Thoracic aorta (tissue), 2 donors: Measurements from ENCODE around the gene LLCFC1. TPM values are rescaled to one million over a fixed set of nuclear protein-coding genes. Genes with fewer than 3 reads are reported as not detected.

Experiments
- ATAC-seq: fragments of 150-250 bp; one replicate; pipeline ENCODE4 v1.8.0; 2017; ENCODE audit warnings: low read depth; ENCODE audit not compliant: insufficient number of reproducible peaks, low FRiP score
- DNase-seq: peaks from one replicate; pipeline ENCODE4 v3.0.0-alpha.2; 2020; ENCODE audit warnings: low spot score
- H3K27ac ChIP-seq, 2 donors: fragments of 200-600 bp; sonication (generic); 1 replicate in 1 of 2; 2 replicates in 1 of 2; pipeline ENCODE4 v1.5.1; 2016; ENCODE audit warnings: mild to moderate bottlenecking in 2 of 2, moderate library complexity in 2 of 2
- H3K27me3 ChIP-seq: fragments of 200-600 bp; sonication (generic); replicated peaks from 2 replicates; pipeline ENCODE4 v1.6.0; 2016; ENCODE audit warnings: mild to moderate bottlenecking; ENCODE audit not compliant: insufficient read depth
- H3K36me3 ChIP-seq: fragments of 200-600 bp; sonication (generic); one replicate; pipeline ENCODE4 v1.5.1; 2016
- H3K4me1 ChIP-seq, 2 donors: fragments of 200-600 bp; sonication (generic); 1 replicate in 1 of 2; 2 replicates in 1 of 2; pipeline versions ENCODE4 v1.5.1 to v1.6.0; 2016; ENCODE audit warnings: low read depth in 2 of 2, mild to moderate bottlenecking in 1 of 2; ENCODE audit not compliant: control insufficient read depth in 1 of 2
- H3K4me3 ChIP-seq: fragments of 200-600 bp; sonication (generic); 2 replicates; pipeline ENCODE4 v1.5.1; 2016; ENCODE audit warnings: mild to moderate bottlenecking
- H3K9me3 ChIP-seq: fragments of 200-600 bp; sonication (generic); 2 replicates; pipeline ENCODE4 v1.5.1; 2016
- CTCF ChIP-seq: fragments of 200-600 bp; sonication (generic); IDR thresholded peaks from one replicate; pipeline ENCODE4 v1.5.1; 2019; ENCODE audit warnings: antibody characterized with exemption
- total RNA-seq, 2 donors: library from RNA; depleted of rRNA; stranded (reverse); fragments of >200 nt; gene quantifications; one replicate each; pipeline versions ENCODE4 v1.1.0 to v1.2.3, GENCODE V29; 2016

LLCFC1 gene
- total RNA-seq, 2 donors from 2014 or later, result not detected

- DNase-seq (no peak), ATAC-seq (no peak)
- H3K27ac ChIP-seq, result no peak overlapping the region
- no peak for TF ChIP-seq CTCF
- H3K27me3 ChIP-seq, result no peaks in the 10 kb centered on the region
- H3K4me1 ChIP-seq, result no peaks in the 10 kb centered on the region
- H3K4me3 ChIP-seq, result no peak overlapping the region
- no peaks in the 10 kb centered on the region for H3K36me3 ChIP-seq
- H3K9me3 ChIP-seq, result no peaks in the 10 kb centered on the region
These were observed 12.1 kb upstream of the LLCFC1 start for GRCh38 chr7:142927085-142927745.

- no peaks in the 10 kb centered on the region for H3K27me3 ChIP-seq
- ATAC-seq (no peak), DNase-seq (no peak)
- no peak overlapping the region for H3K27ac ChIP-seq
- no peak overlapping the region for H3K4me3 ChIP-seq
- H3K4me1 ChIP-seq, result no peaks in the 10 kb centered on the region
- no peaks in the 10 kb centered on the region for H3K9me3 ChIP-seq
- no peaks in the 10 kb centered on the region for H3K36me3 ChIP-seq
- TF ChIP-seq CTCF, result no peak
These were observed 11.3 kb upstream of the LLCFC1 start for GRCh38 chr7:142927949-142928348.

GRCh38 chr7:142930126-142930730 lies 9.1 kb upstream of the LLCFC1 start:
- no peak for ATAC-seq
- no peak for TF ChIP-seq CTCF
- DNase-seq, result no peak

GRCh38 chr7:142932386-142933091 lies 6.7 kb upstream of the LLCFC1 start:
- Histone ChIP-seq H3K9me3 (no peaks in the 10 kb centered on the region), H3K27ac (no peak overlapping the region), H3K27me3 (no peaks in the 10 kb centered on the region), H3K36me3 (no peaks in the 10 kb centered on the region), H3K4me3 (no peak overlapping the region), H3K4me1 (no peaks in the 10 kb centered on the region)
- ATAC-seq, result no peak
- DNase-seq, result no peak
- no peak for TF ChIP-seq CTCF

More at GRCh38 chr7:142930126-142930730, 9.1 kb upstream of the LLCFC1 start:
- Histone ChIP-seq H3K27ac (no peak overlapping the region), H3K9me3 (no peaks in the 10 kb centered on the region), H3K36me3 (no peaks in the 10 kb centered on the region), H3K27me3 (no peaks in the 10 kb centered on the region), H3K4me1 (no peaks in the 10 kb centered on the region), H3K4me3 (no peak overlapping the region)

- DNase-seq (no peak), ATAC-seq (no peak)
- Histone ChIP-seq H3K4me3 (no peak overlapping the region), H3K27me3 (no peaks in the 10 kb centered on the region), H3K9me3 (no peaks in the 10 kb centered on the region), H3K27ac (no peak overlapping the region), H3K4me1 (no peaks in the 10 kb centered on the region), H3K36me3 (no peaks in the 10 kb centered on the region)
- TF ChIP-seq CTCF, result no peak
These were observed 6.2 kb upstream of the LLCFC1 start for GRCh38 chr7:142933092-142933475.
